NCI-H187 (cell line): Measurements from ENCODE around the gene SCARB2.
A peak's percentile ranks its signal among the peaks of the same experiment; 100 is the strongest.

ENCODE experiments used
- DNase-seq, 2 experiments: peaks; one replicate each; lab custom pipeline; 2025; lab: John Stamatoyannopoulos, UW

The SCARB2 gene

DNA sequence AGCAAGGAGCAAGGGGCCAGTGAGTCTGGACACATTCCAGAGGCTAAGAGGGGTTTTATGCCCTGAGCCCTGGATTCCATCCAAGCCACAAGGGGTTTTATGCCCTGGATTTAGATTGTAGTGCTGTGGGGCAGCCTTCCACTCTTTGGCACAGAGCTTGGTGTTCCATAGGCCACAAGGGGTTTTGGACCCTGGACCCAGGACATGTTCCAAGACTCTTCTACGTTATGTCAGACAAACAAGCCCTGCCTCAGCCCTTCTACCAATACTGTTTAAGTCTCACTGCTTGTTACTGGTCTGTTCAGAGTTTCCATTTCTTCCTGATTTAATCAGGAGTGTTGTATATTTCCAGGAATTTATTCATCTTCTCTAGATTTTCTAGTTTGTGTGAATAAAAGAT is 12.8 kb upstream of the SCARB2 start:
- DNase-seq: no peak

DNA sequence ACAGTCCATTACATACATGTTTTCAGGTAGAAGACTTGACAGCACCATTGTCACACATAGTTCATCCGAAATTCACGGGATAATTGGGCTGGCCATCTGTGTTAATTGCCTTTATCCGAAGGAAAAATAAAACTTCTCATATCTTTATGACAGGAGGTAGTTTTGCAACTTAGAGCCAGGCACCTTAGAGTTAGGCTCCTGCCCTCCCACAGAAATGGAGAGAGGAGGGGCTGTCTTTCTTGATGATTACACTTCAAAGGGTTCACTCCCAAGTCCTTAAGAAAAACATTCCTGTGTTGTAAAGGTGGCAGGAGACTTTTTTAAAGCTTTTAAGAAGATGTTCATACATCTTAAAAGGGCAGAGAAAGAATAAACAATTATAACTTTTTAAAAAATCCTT is 10.5 kb upstream of the SCARB2 start:
- DNase-seq: no peak

DNA sequence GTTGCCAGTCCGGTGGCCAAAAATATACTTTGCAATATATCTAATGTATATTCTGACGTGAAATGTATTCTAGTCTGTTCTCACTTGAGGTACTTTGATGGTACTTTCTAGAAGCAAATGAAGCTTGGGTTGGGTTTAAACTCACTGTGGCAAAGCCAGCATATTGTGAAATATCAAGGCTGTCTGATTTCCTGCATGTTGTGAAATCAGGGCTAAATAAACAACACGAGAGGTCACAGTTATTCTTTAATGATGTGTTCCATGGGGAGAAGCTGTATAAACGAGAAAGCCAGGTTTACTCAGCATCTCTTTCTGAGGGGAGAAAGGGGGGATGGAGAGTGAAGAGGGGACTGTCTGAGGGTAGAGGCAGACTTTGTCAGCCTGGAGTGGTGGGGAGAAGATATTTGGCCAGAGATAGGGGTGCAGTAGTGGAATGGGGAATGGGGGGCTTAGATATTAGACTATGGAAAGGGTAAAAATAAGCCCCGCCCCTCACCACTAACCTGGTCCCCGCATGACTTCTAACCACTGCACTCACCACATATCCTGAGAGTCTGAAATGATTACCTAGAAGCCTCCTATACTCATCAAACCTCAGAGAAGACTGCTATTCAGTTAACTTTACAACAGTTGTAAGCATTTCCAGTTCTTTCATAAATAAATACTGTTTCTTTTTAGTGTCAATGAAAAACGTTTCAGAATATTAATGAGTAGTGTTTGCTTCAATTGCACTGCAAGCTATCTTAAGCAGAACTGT is 5.9 kb upstream of the SCARB2 start:
- DNase-seq: no peak

DNA sequence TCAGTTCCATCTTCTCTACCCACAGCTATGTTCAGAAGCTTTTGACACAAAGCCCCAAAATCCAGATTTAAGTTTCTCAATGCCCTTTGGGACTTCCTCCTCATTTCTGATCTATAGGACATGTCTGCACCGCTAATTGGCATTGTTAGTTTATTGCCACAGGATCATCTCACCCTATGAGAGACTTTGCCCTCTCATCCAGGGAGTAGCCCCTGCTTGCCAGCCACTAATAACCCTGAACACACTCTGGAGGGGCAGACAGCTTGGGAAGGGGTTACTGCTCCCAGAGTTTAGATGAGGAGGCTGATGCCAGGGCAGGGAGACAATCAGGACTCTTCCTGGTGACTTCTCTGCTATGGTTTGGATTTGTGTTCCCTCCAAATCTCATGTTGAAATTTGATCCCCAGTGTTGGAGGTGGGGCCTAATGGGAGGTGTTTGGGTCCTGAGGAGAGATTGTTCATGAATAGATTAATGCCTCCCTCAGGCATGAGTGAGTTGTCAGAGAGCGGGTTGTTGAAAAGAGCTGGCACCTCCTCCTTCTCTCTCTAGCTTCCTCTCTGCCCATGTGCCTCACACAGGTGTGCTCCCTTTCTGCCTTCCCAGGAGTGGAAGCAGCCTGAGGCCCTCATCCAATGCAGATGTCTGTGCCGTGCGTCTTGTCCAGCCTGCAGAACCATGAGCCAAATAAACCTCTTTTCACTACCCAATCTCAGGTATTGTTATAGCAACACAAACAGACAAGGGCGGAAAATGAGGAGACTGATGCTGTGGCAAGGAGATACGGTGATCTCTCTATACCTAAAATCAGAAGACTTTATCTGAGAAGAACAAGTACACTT is 3.6 kb upstream of the SCARB2 start:
- DNase-seq: no peak

DNA sequence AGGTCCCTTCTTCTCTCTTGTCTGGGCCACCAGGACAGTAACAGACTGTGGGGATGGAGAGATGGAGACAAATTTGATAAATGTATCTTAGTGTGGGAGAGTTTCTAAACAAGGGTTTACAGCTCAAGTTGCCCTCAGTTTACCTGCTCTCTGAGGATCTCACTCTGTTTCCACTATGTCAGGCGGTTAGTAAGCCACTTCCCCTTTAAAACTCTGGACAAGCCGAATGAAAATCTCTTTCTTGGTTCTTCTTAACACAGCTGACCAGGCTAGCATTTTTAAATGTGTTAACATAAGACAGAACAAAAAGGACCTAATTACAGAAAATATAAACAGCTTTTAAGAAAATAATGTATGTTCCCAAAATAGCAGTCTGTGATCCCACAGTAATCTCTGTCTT is 2.9 kb upstream of the SCARB2 start:
- no peak for DNase-seq

DNA sequence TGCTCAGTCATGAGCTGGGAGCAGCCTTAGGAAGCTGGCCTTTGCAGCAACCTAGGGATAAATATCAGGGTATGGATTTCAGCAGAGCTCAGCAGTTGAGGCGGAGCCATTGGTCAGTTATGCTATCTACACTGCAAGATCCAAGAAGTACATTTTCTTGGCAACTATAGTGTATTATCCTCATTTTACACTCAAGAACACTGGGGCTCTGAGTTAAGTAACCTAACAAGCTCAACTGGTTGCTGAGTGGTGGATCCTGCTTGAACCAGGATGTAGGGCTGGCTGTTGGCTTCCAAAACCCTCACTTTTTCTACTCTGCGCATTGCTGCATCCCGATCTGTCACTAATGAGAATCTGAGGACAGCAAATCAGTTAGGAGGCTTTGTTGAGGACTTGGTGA is 1.5 kb upstream of the SCARB2 start:
- no peak for DNase-seq

DNA sequence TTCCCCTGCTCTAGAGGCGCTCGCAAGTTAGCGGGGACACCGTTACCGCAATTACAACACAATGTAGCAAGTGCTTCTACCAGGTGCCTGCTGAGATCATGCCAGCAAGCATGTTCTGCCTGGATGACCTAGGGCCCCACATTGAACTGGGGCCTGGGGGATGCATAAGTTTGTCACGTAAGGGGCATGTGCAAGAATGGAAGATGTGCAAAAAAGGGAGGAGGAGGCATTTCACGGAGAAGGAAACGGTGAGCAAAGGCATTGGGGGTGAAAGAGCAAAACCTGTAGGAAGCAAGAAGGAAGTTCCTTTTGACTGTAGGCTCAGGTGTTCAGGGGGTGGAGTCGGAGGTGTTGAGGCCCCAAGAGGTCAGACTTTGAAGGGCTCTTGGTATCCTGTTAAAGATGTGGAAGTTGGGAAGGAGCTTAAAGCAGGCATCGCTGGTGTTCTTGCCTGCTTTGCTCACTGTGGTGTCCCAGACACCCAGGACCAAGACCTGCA is 602 bp upstream of the SCARB2 start:
- peak in 1 of 2 experiments; percentile 73 for DNase-seq

DNA sequence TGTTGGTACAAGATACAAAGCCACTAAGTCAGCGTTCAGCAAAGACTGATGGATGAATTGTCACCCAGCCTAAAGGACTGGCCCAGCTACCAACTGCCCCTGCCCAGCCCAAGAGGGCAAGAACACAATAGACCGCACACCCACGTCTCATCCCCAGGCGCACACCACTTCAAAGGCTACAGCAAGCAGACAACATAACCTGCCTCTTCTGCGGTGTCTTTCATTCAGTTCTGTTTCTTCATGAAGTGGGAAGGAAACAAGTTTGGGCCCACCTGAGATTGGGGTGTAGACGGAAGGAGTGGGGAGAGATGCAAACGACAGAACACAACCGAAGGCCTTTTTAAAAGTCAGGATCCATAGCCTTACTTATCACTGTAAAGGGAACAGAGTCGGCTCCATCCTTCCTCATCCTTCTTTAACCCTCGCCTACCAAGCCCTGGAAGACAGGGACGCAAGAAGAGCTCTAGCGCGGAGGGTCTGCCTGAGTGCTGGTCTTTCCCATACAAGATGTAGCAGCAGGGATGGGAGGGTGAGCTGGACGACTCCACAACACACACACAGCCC is 691 bp downstream of the SCARB2 start:
- no peak for DNase-seq

DNA sequence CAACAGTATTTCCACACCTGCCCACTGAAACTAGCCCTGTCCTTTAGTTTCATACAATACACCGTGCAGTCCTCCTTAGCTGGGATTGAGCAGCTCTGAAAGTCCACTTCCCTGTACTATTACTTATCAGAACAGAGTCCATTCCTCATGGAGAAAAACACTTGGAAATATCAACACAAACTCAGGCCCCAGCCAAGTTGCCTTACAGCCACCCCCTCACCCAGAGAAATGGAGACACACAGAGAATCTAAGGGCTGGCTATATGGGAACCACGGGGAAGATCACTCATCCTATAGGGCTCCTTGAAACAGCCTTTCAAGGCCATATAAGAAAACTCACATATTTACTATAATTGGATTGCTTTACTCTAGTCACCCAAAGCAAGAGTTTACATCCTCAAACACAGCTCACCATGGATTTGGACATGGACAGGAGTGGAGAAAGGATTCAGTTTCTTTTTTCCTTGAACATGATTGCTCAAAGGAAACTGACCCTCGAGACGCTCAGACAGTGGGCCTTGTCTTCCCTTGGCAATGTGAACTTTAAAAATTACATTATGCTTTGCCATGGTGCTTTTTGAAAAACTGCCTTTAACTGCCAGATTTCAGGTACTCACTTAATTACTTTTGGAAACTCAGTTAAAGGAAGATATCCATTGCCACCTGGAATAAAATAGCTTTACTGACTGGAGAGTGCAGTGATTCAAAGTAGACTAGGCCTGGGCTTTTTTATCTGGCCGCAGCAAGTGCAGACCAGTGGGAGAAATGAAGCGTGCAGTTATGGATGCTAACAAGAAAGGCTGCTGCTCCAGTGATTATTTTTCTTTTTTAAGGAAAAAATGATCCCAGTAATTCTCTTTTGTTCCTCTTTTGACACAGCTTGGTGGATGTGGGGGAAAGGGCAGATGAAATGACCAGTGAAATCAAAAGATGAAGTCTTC is 1.6 kb downstream of the SCARB2 start:
- no peak for DNase-seq

DNA sequence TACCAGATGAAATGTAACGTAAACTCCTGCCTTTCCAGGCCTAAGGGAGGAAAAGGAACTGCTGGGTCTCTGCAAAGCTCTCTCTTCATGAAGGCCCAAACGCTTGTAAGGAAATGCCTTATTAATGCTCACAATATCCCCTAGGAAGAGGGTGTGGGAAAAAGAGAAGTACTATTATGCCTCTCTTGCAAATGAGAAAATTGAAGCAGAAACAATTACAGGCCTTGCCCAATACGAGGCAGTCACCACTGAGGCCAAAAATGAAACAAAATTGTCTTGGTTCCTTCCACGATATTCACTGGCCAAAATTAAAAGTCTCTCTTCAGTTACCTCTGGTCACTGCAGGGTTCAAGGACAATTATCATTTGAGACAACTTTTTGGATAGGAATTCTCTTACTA is 3.2 kb downstream of the SCARB2 start:
- no peak for DNase-seq

DNA sequence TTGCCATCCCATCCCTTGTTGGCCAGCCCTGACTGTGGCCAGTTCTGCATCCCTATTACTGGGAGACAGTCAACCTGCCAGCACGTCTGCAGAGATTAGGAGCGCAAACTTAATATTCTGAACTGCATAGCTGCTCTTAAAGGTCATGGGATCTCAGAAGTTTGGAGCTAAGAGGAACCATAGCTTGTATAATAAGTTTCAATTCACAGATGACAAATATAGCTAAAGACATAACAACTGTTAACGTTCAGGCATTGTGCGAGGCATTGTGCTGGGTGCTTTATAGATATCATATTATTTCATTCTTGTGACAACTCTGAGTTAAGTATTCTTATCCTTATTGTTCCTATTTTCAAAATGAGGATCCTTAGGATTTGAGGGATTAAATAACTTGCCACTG is 3.7 kb downstream of the SCARB2 start:
- no peak for DNase-seq

DNA sequence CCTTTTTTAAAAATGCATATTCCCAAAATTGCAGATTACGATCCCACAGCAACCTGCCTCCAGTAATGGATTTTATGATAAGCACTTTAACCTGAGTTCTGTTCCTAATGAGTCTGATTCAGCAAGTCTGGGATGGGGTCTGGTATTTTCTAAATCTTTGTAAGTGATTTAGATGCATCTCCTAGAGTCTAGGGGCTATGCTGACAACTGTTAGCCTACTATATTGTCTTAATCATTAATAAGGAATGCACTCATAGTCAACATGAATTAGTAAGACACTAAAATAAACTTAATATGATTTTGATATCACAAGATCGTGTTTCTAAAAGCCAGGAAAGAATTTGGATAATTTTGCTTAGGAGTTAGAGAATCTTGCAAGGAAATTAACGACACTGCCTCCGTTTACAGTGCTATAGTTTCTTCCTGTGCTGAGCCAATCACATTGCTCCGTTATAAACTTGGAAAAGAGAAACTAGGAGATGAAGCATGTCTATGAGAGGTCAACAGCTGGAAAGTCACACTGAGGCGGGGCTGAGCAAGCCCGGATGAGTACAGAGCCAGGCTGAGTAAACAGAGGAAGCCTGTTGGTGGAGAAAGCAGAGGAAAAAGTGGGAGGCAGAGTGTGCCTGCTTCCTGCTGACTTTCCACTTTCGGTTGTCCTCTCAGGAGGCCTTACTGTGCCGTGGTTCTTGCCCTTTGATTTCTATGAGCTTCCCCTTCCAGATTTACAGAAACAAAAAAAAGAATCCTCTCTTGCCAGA is 5.4 kb downstream of the SCARB2 start:
- peak; percentile 16 for DNase-seq

DNA sequence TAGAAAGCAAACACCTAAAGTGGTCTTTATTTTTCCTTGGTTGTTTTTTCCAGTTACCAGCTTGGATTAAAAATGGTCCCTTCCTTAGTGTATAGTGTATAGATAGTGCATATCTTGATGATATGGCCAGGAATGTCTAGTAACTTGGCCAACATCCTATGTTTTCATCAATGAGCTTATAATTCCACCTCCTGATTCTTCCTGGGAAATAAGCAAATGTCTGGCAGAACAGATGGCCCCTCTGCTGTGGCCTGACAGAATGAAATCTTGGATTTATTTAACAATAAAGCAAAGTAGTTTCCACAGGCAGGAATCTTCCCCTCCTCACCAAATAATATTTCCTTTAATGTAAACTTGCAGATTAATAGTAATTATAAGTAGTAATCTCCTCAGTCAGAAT is 6.1 kb downstream of the SCARB2 start:
- no peak for DNase-seq

DNA sequence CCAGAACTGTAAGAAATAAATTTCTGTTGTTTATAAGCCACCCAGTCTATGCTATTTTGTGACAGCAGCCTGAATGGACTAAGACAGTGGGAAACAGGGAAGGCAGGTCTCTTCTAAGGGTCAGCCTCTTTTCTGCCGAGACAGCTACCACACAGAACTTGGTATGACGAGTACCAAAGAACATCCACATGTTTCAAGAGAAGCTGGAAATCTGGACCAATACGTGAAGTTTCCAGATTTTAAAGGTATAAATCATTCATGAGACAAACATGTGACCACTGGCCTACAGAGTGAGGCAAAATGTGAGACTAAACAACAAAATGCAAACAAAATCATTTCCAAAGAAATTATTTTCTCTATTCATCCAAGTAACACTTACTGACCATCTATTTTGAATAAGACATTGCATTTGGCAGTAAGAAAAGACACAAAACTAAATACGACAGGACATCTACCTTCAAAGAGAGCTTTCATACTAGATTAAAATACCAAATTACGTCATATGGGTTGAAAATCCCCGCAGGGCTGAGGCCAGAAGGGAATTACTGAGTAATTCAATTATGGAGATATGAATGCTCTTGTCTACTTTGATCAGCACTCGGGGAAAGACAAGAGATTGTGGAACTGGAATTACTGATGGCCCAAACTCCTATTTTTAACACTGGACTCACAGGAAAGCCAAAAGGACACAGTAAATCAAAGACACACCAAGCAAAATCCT is 7.2 kb downstream of the SCARB2 start:
- no peak for DNase-seq

DNA sequence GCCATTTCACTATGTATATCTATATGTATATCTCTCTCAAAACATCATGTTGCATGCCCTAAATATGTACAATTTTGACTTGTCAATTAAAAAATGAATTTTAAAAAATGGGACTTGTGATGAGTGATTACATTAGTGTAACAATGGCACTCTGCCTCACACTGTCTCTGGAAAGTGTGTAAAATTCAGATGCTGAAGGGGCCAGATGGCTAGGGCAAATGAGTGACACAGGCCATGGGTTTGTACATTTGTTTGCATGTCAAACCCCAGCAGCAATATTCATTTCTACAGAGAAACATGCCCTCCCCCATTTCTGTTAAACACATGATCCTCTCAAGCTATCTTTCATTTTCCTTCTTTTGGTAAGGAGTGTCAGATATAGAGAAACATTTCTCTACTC is 8.1 kb downstream of the SCARB2 start:
- no peak for DNase-seq

DNA sequence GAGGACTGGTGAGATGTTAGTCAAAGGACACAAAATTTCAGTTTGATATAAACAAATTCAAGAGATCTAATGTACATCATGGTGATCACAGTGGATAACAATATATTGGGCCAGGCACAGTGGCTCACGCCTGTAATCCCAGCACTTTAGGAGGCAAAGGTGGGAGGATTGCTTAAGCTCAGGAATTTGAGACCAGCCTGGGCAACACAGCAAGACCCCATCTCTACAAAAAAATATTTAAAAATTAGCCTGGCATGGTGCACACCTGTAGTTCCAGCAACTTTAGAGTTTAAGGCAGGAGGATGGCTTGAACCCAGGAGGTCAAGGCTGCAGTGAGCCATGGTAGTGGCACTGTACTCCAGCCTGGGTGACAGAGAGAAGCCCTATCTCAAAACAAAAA is 8.7 kb downstream of the SCARB2 start:
- DNase-seq: no peak

DNA sequence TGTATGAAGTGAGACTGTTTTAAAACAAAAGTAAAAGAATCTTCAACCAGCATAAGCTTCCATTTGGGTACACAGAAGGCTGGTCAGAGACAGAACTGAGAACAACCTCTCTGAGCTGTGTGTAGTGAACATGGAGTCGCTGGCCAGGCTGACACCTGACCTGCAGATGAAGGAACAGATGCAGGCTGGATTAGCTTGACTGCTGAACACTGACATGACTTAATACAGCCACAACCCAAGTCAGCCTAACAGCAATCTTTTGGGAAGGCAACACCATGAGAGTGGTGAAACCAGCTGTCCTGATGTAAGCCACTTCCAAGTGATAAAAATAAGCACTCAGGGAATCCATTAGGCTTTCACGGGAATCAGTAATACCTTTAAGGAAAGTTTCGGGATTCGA is 10.1 kb downstream of the SCARB2 start:
- peak in 1 of 2 experiments; percentile 39 for DNase-seq

DNA sequence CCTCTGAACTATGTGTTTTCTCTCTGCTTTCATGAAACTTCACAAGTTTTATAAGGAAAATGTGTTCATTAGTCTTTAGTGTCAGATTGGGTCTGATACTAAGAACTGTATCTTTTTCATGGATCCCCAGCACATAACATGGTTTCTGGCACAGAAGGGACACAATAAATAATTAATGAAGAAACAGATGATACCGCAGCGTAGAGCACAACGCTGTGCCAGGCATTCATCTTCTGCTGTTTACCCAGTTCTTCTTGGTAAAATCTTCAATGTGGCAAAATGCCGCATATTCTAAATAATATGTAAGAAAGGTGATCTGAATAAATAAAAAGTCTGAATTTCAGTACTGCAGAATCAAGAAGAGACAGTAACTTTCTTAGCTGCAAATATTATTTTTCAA is 12.3 kb downstream of the SCARB2 start:
- no peak for DNase-seq

DNA sequence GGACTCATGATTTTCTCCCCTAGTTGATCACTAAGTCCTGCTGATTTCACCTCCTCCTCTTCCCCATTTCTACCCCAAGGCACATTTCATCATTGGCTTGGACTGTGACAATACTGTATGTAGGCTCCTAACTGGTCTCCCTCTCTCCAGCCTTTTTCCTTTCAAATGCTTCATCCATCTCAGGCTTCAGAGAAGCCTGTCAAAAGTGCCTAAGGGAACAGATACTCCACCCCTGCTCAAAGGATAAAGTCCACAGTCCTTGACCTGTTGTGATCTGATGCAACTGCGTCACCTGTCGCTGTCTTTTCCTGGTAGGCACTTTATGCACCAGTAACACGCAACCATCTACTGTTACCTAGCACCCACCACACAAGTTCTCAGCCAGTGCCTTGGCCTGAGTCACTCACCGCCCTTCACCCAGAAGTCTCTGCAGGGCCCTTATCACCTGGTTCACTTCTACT is 12.8 kb downstream of the SCARB2 start:
- DNase-seq: peak; percentile 62 to 69

DNA sequence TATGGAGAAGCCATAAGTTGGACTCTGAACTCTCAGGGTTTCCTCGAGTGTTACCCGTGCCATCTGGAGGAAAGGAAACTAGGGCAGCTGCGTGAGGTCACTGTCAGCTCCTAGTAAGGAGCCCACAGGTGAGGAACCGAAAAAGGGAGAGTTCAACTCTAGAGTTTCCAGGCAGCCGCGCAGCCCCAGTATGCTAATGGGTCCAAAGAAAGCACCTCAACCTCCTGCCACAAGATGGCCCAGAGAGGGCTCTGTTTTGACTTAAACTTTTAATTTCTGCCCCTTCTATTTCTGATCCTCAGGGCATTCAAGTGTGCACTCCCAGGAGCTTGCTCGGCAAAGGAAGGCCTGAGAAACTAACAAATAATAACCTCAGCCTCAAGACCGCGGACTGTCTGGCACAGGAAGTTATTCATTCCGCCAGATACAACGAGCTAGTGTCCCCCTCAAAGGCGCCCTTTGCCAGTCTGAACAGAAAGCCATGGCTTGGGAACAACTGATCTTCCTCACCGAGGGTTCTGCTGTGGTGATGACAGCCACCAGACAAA is 13.9 kb downstream of the SCARB2 start:
- no peak for DNase-seq
